SH-SY5Y (cell line): ENCODE data around the gene CHRNG.

Experiments used
- GATA2 ChIP-seq: IDR thresholded peaks from 2 replicates; pipeline ENCODE4 v1.6.1; 2011; ENCODE audit warnings: mild to moderate bottlenecking, low read depth, low read length
- GATA3 ChIP-seq: IDR thresholded peaks from 2 replicates; pipeline ENCODE4 v1.6.1; 2011; ENCODE audit warnings: low read depth, mild to moderate bottlenecking, low read length, moderate library complexity

GRCh38 chr2:232523402-232523681 is 16.1 kb upstream of the CHRNG start:
- TF ChIP-seq GATA3: no peak
- TF ChIP-seq GATA2: no peak
